Endothelial cell of coronary artery (primary cell): Measurements from ENCODE around the gene ZNF791. TPM values are rescaled to one million over a fixed set of nuclear protein-coding genes. Genes with fewer than 3 reads are reported as not detected.

Source experiments
- total RNA-seq: library from RNA; depleted of rRNA; stranded (reverse); fragments of >200 nt; gene quantifications from 2 replicates; pipeline ENCODE4 v1.2.3, GENCODE V29; 2014

Gene ZNF791
- 13.1 and 13.3 TPM in 2 replicates for total RNA-seq

DNA sequence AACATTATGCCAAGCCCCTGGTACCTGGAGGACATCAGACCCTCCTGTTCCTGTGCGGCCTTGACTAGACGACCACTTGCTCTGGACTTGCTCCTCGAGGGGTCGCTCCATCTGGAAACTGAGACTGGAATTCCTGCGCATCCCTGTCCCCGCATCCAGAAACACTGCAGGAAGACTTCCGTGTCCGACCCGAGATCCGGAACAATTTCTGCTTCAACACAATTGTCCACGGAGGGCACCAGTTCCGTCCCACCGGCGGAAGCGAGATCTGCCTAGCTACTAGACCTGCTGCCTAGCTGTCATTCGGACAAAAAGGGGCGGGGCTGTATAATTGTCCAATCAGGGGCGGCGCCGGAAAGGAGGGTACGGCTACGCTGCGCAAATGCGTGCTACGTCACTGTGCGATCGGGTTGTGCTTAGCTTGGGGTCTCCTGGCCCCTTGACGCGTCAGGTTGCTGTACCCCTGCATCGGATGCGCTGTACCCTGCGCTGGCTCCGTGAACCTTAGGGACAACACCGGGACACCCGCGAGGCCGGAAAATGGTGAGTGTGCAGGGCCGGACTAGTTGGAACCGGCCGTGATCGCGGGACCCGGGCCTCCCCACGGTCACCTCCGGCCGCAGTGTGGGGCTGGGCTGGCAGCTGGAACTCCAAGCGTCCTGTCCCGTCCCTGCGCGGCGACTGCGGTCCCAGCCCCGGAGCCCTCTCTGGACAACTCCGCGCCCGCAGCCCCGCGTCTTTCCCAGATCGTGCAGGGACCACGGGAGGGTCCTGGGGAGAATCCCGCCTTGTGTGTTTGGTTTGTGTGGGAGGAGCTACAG lies at the start of gene ZNF791, which contains the start of gene ZNF490:
TSS of gene ZNF791 (plus strand) at position 381 of the 821 bp plus-strand sequence. CDS start at position 541, 160 bp downstream.
TSS of gene ZNF490 (minus strand) at position 274 of the 821 bp plus-strand sequence. CDS start at position 141, 133 bp downstream.

DNA sequence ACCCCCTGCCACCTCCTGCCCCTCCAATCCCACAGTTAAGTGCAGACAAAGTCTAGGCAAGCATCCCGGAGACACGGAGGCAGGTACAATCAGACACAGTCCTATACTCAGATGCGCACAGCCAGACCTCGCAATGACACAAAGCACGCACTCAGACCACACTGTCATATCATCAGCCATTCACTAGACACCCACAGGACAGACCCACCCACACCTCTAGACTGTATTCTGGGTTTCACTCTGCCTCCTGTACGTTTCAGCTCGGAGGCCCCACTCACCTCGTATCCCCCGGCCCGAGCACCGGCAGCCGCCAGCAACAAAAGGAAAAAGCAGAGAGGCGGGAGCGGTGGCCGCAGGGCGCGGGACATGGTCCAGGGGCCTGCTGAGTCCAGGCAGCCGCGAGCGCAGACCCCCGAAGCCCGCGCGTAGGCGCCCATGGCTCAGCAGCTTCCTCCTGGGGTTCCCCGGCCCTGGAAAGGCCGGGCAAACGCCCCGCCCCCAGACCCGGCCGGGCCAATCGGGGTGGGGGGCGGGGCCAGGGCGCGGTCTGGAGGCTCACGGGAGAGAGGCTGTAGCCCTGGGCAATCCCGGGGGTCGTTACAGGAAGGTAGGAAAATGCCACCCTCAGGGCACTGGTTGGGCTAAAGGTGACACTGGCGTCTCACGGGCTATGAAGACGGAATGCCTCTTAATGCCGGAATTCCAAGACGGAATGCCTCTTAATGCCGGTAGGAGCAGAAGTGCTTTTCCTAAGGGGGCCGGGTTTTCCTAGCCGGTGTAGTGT lies 55.7 kb downstream of the ZNF791 start, which contains the start of the genes MAN2B1 and WDR83:
TSS of gene MAN2B1 (minus strand) at position 478 of the 784 bp plus-strand sequence. CDS start at position 437, 41 bp downstream.
TSS of gene WDR83 (plus strand) at position 543 of the 784 bp plus-strand sequence. CDS start 2,984 bp downstream, outside the sequence.

DNA sequence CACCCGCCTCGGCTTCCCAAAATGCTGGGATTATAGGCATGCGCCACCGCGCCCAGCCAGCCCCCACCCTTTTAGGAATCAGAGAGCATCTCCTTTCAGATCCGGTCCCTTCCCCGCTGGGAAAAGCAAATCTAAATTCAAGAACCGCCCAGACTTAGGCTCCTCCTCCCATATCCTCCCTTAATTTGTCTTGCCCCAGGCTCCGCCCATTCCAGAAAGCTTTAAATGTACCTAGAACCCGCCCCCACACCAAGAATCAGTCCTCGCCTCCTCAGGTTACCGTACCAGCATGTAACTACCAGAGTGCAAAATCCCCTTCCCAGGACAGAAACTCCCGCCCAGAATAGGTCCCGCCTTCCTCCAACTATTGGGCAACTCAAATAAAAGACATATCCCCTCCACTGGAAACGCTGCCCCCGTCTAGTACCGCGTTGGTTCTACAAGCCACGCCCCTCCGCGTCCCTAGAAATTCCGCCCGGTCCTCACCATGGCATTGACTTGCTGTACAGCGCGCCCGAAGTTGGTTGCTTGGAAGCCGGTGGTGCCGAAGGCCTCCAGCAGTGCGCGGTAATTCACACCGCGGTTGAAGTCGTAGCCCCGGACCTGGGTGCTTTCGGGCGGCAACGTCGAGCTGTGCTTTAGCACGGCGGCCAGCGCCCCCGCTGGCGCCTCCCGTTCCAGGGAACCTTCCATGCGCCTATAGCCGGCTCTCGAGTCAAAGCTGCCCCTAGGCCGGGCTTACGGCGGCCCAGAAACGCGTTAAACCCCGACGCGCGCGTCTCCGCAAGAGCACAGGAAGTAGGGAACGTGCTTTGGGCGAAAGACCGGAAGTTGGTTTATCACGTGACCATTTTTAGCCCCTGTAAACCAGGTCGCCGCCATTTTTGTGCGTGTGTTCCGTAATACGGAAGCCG lies 70.6 kb downstream of the ZNF791 start, which contains the start of gene DHPS:
TSS of gene DHPS (minus strand) at position 807 of the 914 bp plus-strand sequence. CDS start at position 693, 114 bp downstream.

Other genes with a start within 250 kb of the ZNF791 start
- 0.81 and 1.8 TPM in 2 replicates for gene ZNF442, start 245.2 kb upstream of the ZNF791 start, total RNA-seq
- gene ZNF799, start 209.6 kb upstream of the ZNF791 start, total RNA-seq: 3.7 and 4.4 TPM in 2 replicates
- 3.7 and 4.5 TPM in 2 replicates for gene ZNF443, start 169.9 kb upstream of the ZNF791 start, total RNA-seq
- gene ZNF709, start 126.1 kb upstream of the ZNF791 start, total RNA-seq: 2.6 and 3.6 TPM in 2 replicates
- gene ZNF564, start 59.4 kb upstream of the ZNF791 start, total RNA-seq: 7.4 and 8.1 TPM in 2 replicates
- 5.5 and 7.1 TPM in 2 replicates for gene ZNF490, start 107 bp upstream of the ZNF791 start, total RNA-seq
- 26.6 and 33.1 TPM in 2 replicates for gene MAN2B1, start 55.8 kb downstream of the ZNF791 start, total RNA-seq
- gene WDR83, start 55.9 kb downstream of the ZNF791 start, total RNA-seq: 9.5 and 11.8 TPM in 2 replicates
- gene DHPS, start 71.0 kb downstream of the ZNF791 start, total RNA-seq: 47.1 and 64.1 TPM in 2 replicates
- gene GNG14, start 77.1 kb downstream of the ZNF791 start, total RNA-seq: not detected in 2 replicates
- 5.6 and 9.3 TPM in 2 replicates for gene FBXW9, start 85.7 kb downstream of the ZNF791 start, total RNA-seq
- gene TNPO2, start 113.0 kb downstream of the ZNF791 start, total RNA-seq: 29.8 and 31.5 TPM in 2 replicates
- gene TRIR, start 123.8 kb downstream of the ZNF791 start, total RNA-seq: 149 and 154 TPM in 2 replicates
- 96.2 and 110 TPM in 2 replicates for gene GET3, start 126.6 kb downstream of the ZNF791 start, total RNA-seq
- not detected in 2 replicates for gene BEST2, start 140.9 kb downstream of the ZNF791 start, total RNA-seq
- 11.7 and 17.2 TPM in 2 replicates for gene HOOK2, start 164.6 kb downstream of the ZNF791 start, total RNA-seq
- gene JUNB, start 180.6 kb downstream of the ZNF791 start, total RNA-seq: 28.0 and 50.4 TPM in 2 replicates
- gene PRDX2, start 190.9 kb downstream of the ZNF791 start, total RNA-seq: 224 and 246 TPM in 2 replicates
- gene THSD8, start 191.1 kb downstream of the ZNF791 start, total RNA-seq: not detected in 2 replicates
- 18.4 and 35.4 TPM in 2 replicates for gene RNASEH2A, start 195.7 kb downstream of the ZNF791 start, total RNA-seq
- not detected in 2 replicates for gene RTBDN, start 223.7 kb downstream of the ZNF791 start, total RNA-seq
- gene MAST1, start 227.6 kb downstream of the ZNF791 start, total RNA-seq: 0.09 and 0.36 TPM in 2 replicates